A549 treated with CpdA at 1 μM for 4 hours (cell line): ENCODE data around the gene PLAGL2. TPM values are rescaled to one million over a fixed set of nuclear protein-coding genes. Genes with fewer than 3 reads are reported as not detected.

Experiments used
- total RNA-seq: library from RNA; stranded (reverse); fragments of 200-300 nt; extraction: Qiagen RNA extraction; gene quantifications from 5 replicates; pipeline ENCODE4 v1.2.3, GENCODE V29; 2022; ENCODE audit warnings: low read depth

PLAGL2 gene
- total RNA-seq: 11.9 to 13.8 TPM (median 13.0 TPM) in 5 replicates

GRCh38 chr20:32207626-32208498 is at the start of gene PLAGL2, which contains the start of gene POFUT1:
PLAGL2 (minus strand) TSS chr20:32207743; CDS start chr20:32202178, 5,565 bp downstream.
POFUT1 (plus strand) TSS chr20:32207880; CDS start chr20:32207942, 62 bp downstream.

Other genes starting within 250 kb of the PLAGL2 start
- gene XKR7, start 239.6 kb downstream of the PLAGL2 start, total RNA-seq: under 0.01 to 0.02 TPM in 2 of 5 replicates, not detected in the others
- 0.42 to 0.92 TPM (median 0.50 TPM) in 5 replicates for gene CCM2L, start 197.3 kb downstream of the PLAGL2 start, total RNA-seq
- 0.06 to 0.14 TPM (median 0.10 TPM) in 4 of 5 replicates, not detected in the other for gene HCK, start 155.5 kb downstream of the PLAGL2 start, total RNA-seq
- 36.5 to 40.8 TPM (median 38.8 TPM) in 5 replicates for gene TM9SF4, start 98.0 kb downstream of the PLAGL2 start, total RNA-seq
- 37.9 to 46.1 TPM (median 40.2 TPM) in 5 replicates for gene POFUT1, start 137 bp upstream of the PLAGL2 start, total RNA-seq
- 23.0 to 27.7 TPM (median 25.7 TPM) in 5 replicates for gene KIF3B, start 69.9 kb upstream of the PLAGL2 start, total RNA-seq
- gene ASXL1, start 150.6 kb upstream of the PLAGL2 start, total RNA-seq: 31.2 to 34.3 TPM (median 32.1 TPM) in 5 replicates